ENCODE data around the gene SFI1.

DNA sequence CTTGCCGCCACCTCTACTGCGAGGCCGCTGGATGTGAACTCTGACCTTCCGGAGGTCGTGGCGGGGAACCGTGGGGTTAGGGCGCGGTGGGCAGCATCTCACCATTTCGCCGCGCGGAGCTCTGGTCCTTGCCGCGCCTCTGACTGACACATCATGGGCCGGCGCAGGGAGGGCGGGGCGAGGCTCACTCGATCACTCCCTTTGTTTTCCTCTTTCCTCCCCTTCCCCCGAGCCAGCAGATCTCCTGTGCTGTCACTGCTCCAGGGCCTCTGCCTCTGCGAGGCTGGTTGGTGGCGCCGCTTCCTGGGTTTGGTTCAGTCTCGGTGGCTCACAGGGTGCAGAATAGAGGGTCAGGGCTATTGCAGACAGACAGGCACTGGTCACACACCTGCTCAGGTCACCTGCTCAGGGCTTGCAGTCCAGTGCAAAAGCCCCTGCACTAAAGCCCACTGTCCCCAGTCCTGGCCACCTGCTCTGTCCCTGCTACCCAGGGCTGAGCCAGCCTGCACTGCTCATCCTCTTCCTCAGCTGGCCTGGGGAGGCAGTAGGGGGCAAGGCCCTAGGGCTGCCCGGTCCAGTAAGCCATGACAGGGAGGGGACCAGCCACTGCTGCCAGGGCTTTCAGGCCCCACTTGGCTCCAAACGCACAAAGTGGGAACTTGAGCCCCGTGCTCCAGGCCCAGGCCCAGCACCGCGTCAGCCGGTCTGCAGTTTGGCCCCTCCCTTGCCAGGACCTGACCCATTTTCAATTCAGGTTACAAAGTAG lies 129.5 kb downstream of the SFI1 start:
- TF ChIP-seq, protein P1, sequence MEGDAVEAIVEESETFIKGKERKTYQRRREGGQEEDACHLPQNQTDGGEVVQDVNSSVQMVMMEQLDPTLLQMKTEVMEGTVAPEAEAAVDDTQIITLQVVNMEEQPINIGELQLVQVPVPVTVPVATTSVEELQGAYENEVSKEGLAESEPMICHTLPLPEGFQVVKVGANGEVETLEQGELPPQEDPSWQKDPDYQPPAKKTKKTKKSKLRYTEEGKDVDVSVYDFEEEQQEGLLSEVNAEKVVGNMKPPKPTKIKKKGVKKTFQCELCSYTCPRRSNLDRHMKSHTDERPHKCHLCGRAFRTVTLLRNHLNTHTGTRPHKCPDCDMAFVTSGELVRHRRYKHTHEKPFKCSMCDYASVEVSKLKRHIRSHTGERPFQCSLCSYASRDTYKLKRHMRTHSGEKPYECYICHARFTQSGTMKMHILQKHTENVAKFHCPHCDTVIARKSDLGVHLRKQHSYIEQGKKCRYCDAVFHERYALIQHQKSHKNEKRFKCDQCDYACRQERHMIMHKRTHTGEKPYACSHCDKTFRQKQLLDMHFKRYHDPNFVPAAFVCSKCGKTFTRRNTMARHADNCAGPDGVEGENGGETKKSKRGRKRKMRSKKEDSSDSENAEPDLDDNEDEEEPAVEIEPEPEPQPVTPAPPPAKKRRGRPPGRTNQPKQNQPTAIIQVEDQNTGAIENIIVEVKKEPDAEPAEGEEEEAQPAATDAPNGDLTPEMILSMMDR (conservative IDR thresholded peaks at IDR 0.05; ENCODE audit: low read length): no peak
- TF ChIP-seq EZH2phosphoT487 (IDR thresholded peaks at IDR 0.05; ENCODE audit: borderline replicate concordance): no peak

Measured in Loucy (cell line).